ENCODE measurements around the gene TEAD1.
A peak's percentile ranks its signal among the peaks of the same experiment; 100 is the strongest.

Gene TEAD1

GRCh38 chr11:12667646-12668045 is 6.6 kb upstream of the TEAD1 start:
- DNase-seq = peak; percentile 39

DNA sequence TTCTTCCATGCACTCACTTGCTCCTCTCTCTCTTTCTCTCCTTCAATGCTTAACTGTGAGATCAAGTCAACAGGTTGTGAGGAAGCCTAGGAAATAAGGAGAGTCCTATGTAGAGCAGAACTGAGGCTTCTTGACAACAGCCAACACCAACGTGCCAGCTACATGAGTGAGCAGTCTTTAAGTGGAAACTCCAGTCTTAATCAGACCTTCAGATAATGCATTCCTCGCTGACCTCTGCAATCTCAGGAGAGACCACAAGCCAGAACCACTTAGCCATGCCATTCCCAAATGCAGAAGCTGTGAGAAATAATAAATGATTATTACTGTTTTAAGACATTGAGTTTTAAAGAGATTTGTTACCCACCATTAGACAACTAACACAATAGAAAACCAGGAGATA is 6.1 kb upstream of the TEAD1 start:
- DNase-seq = no peak

- no peak for DNase-seq
Measured at GRCh38 chr11:12669930-12670329, 4.3 kb upstream of the TEAD1 start.

DNA sequence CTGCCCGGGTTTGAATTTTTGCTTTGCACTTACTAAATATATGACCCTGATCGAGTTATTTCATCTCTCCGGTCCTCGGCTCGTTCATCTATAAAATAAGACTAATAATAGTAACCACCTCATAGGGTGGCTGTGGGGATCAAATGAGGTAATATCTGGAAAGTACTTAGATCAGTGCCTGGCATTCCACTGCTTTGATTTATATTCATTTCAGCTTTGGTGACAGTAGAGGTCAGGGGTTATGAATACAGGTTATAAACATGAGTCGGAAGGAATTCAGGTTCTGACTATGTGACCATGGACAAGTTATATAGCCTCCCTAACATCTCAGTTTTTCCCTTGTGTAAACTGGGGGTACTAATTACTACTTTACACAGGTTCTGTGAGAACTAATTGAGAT is 2.9 kb upstream of the TEAD1 start:
- DNase-seq = no peak

- no peak for DNase-seq
Measured at GRCh38 chr11:12673601-12673923, 659 bp upstream of the TEAD1 start.

DNA sequence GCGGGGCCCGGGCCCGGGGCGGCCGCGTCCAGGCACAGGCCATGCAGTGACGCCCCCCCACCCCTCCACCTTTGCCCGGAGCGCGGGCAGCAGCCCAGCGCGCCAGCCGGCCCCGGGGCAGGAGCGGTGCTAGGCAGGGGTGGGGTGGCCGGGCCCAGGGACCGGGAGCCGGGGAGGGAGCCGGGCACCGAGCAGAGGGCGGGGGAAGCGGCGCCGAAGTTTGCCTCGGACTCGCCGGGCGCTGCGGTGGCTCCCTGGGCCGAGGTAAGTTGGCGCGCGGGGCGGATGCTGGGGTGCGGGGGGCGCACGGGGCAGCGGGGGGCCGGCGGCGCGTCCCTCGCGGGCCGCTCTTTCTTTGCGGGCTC is 332 bp downstream of the TEAD1 start:
- no peak for DNase-seq

- DNase-seq = no peak
Measured at GRCh38 chr11:12674936-12675696, 895 bp downstream of the TEAD1 start.

- no peak for DNase-seq
Measured at GRCh38 chr11:12675951-12676711, 1.9 kb downstream of the TEAD1 start.

- peak; percentile 17 for DNase-seq
Measured at GRCh38 chr11:12677131-12677530, 2.9 kb downstream of the TEAD1 start.

DNA sequence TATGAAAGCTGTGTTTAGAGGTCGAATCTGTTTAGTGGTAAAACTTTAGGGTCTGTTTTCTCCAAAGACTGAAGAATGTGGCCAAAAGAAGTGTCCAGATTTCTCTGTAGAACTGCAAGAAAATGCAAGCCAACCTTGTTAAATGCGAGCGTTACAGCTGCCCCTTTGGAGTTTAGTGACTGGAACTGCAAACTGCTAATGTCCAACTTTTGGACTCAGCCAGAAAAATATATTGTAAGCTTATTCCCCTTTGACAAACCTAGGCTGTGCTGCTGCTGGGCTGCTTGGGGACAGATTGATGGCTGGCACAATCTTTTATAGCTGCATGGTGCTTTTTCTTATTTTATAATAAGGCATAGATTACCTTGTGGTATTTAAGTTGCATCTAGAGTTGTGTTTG is 3.9 kb downstream of the TEAD1 start:
- DNase-seq = no peak

- DNase-seq = no peak
Measured at GRCh38 chr11:12678991-12679390, 4.8 kb downstream of the TEAD1 start.

DNA sequence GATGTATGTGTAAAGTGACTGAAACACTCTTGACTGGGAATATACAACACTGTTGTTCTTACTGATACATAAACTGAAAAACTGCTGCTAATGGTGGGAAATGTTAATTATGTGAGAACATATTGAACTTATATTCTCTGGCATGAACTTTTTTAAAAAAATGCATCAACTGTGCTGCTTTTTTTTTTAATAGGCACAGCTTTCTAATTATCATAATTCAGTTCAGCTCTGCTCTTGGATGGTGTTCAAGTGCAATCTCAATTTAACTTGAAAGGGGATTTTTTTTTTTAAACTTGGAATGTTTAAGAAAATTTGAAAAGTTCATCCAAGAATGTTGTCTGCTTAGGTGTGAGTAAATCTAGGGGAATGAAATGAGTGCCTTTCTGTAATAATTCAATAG is 5.2 kb downstream of the TEAD1 start:
- no peak for DNase-seq

DNA sequence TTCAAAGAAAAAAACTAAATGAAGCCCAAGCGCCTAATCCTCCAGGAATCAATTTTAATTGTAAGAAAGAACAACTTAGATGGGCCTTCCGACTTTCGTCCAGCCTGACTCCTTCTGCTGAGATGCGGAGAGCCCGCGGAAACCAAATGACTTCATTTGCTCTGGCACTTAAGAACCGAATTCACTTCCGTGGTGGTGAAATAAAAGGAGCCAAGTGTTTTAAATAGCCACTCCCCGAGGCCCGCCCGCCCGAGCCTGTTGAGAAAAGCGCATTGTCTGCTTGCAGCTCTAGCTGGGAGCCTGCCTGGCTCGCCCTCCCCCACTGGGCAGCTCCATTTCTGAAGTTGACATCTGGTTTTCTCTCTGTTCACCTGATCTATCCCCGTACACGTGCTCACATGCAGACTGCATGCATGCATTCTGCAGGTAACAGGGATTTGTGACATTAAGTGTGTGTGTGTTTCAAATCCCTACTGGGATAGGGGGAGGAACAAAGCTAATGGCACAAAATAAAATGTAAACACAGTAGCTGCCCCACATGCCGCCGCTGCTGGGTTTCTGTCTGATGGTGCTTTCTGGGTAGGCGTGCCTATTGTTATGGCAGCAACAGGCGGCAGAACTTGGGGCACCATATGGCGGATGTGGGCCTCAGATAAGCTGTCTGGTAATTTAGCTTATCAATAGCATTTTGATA is 6.2 kb downstream of the TEAD1 start:
- peak; percentile 73 for DNase-seq

DNA sequence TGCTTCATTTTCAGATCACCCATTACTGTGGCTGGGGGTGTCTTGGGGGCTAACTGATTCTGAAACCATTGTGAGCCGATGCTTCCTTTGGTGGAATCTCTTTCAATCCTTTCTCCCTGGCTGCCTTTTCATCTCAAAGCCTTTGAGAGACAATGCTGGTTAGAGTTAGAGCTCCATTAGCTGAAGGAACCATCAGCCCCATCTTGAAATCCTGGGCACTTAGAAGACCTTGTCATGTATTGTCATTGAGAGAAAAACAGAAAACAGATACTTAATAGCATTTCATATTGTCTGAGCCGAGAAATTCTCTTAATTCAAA is 6.7 kb downstream of the TEAD1 start:
- DNase-seq = no peak

DNA sequence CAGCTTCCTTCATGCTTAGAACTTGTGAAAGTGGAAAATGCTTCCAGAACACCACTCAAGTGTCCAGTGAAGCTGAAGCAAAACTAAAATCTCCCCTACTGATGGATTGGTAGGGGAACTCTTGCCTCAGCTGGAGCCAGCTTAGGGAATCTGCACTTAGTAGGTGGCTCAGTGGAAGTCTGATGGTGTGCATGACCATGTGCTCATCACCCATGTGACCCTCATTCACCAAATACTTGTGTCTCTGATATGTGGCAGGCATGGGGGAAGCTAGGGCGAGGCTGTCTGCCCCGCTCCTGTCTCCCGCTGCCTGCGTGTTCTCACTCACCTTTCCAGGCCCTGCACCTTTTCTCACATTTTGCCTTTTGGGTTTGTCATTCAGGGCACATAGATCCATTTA is 7.2 kb downstream of the TEAD1 start:
- no peak for DNase-seq

DNA sequence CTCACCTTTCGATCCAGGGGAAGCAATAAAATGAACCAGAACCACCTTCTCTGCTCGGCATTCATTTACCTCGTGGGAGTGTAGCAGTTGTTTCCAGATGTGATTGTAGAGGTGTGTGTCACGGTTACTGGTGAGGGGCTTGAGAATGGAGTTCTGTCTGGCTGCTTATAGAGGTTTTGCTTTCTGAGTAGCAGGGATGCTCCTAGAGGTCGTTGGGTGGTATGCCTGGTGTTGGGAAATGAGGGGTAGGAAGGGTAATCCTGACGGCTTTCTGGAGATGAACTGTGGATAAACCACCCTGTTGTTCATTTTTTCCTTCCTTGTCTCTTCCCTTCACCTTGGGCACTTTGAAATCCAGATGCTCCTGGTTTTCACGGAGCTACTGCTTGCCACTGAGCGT is 8.1 kb downstream of the TEAD1 start:
- no peak for DNase-seq

DNA sequence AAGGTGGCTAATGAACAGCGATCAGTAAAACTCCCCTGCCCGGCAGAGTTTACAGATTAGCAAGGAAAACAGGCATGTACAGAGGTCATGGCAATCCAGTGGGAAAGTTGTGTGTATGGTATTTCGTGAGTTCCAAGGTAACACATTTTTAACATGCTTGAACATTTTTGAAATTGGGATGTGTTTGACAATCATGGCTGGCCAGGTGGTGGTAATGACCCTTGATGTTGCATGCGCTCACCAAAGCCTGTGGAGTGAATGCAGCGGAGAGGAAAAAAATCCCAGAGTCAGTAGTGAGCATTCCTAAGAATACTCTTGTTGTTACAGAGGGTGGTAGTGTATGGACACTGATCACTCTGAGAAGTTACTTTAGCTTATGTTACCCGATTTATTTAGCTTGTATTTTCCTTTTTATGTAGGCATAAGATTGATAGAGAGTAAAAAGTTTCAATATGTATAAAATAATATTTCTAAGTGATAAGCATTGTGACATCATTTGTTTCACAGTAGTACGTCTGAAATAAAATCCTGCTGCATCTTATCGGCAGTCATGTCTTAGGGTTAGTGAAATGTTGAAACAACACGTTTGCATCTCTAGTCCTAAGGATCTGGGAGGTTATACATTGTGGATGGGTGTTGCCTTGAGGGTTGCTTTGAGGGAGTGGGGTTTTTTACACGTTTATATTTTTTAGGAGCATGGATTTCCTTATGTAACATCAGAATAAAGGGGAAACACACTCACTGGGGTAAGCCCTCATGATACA is 8.7 kb downstream of the TEAD1 start:
- no peak for DNase-seq

- DNase-seq = no peak
Measured at GRCh38 chr11:12683874-12684273, 9.7 kb downstream of the TEAD1 start.

GRCh38 chr11:12684315-12684714 is 10.1 kb downstream of the TEAD1 start:
- DNase-seq = no peak

GRCh38 chr11:12684816-12685215 is 10.6 kb downstream of the TEAD1 start:
- DNase-seq = no peak

- no peak for DNase-seq
Measured at GRCh38 chr11:12685229-12685628, 11.0 kb downstream of the TEAD1 start.

DNA sequence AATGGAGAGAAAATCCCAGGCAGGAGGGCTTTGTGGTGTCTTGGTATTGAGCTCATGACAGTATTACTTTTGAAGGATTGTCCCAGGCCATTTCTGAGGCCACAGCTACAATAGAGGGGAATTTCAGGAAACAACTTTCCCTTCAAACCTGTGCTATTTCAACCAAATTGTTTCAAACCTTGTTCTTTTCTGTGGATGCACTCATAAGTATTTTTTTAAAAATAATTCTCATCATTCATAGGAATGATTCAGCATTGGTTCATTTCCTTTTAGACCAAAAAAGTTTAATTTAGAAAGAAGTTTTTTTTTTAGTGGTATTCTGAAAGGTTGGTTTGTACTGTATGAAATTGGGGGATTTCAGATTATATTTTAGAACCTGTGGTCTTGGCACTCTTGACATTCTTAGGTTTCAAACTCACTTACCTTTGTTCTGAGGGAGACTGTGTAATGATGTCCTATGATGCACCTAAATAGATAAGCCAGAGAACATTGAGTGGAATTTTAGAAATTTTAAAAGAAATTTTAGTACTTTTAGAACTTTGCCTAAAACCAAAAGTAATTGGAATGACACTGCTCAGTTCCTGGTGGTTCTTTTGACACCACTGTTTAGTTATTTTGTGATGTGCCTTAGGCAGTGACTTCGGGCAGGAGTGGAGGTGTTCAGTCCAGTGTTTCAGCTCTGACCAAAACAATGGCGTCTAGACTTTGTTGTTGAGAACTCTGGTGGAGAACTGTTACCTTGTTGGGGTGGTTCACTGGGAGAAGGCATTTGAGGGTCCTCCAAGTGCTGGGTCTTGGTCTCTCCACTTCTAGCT is 12.2 kb downstream of the TEAD1 start:
- no peak for DNase-seq

GRCh38 chr11:12687216-12687623 is 13.0 kb downstream of the TEAD1 start:
- no peak for DNase-seq
